AG09319 (cell line): Measurements from ENCODE around the gene EIF2S1.

ENCODE experiments used
- DNase-seq: peaks from one replicate; pipeline ENCODE4 v3.0.0-alpha.2; 2010; ENCODE audit warnings: low read depth; ENCODE audit errors: extremely low read depth
- CTCF ChIP-seq: IDR thresholded peaks from 2 replicates; pipeline ENCODE4 v1.5.1; 2011; ENCODE audit warnings: low read depth, mild to moderate bottlenecking, inconsistent platforms, low read length, moderate library complexity

Gene EIF2S1

DNA sequence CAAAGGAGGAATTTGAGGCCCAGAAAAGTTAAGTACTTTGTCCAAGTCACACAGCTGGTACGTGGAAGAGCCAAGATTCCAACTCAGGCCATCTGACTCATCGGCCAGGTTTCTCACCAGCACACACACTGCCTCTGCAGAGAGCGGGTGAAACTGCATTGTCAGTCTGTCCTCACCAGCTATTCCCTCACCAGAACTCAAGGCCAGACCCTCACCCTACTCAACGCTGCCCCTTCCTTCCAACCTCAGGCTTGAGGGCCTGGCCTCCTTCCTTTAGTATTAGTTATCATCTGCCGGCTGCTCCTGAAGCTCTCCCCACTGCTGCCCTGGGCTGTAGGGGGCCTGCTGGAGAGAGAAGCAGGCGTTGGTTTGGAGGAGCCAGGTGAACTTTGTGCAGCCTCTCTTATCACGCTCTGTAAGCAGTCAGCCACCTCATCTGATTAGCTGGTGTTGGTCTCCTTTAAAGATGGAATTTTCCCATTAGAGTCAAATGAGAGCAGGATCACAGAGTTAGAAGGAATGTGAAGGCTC lies 68.4 kb downstream of the EIF2S1 start:
- no peak for DNase-seq
- TF ChIP-seq CTCF: no peak

DNA sequence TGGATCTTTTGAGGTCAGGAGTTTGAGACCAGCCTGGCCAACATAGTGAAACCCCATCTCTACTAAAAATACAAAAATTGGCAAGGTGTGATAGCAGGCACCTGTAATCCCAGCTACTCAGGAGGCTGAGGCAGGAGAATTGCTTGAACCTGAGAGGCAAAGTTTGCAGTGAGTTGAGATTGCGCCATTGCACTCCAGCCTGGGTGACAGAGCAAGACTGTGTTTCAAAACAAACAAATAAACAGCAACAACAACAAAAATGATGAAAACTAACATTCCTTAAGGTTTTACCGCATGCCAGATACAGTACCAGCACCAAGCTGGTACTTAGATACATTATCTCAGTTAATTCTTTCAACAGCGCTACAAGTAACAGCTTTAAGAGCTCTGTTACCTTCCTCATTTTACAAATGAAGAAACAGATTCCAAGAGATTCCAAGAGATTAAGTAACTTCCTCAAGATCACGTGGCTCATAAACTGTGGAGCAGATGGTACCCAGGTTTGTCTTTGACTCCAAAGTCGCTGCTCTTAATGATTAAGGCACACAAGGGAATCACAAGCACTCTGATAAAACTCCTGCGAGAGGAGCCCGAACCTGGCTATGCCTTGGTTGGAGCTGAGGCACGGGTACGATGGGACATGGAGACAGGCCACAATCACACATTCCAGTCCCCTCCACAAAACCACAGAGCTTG lies 69.5 kb downstream of the EIF2S1 start:
- TF ChIP-seq CTCF: no peak
- no peak for DNase-seq

GRCh38 chr14:67432050-67432564 lies 72.0 kb downstream of the EIF2S1 start:
- DNase-seq: no peak
- no peak for TF ChIP-seq CTCF

DNA sequence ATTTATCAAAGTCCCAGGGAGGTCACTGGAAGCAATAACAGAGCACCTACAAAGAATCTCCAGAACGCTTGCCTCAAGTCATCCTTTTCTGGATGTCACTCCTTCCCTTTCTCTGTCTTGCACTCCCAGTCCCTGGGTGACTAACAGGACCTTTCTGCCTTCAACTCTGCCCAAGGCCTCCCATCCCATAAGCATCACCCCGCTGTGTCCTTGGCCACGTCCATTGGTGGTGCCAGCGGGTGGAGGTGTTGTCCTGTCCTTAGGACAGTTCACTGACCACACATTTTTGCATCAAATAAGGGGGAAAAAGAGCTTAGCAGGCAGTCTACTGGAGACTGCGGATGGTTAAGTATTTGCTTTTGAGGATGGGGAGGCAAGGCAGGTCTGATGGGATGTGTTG lies 75.5 kb downstream of the EIF2S1 start:
- no peak for DNase-seq
- TF ChIP-seq CTCF: no peak
